ENCODE data around the gene CAAP1.
"Not testable (repeated sequence)": the region's sequence is repeated elsewhere in the genome, so short reads cannot be mapped to it uniquely, and the experiment has no call there.

The CAAP1 gene

GRCh38 chr9:26828391-26828955 lies 64.1 kb downstream of the CAAP1 start:
- DNase-seq (ENCODE audit: low read depth) = not testable (repeated sequence)

- no peak for DNase-seq (ENCODE audit: low read depth)
These were observed 77.8 kb downstream of the CAAP1 start for GRCh38 chr9:26814799-26815198.

DNA sequence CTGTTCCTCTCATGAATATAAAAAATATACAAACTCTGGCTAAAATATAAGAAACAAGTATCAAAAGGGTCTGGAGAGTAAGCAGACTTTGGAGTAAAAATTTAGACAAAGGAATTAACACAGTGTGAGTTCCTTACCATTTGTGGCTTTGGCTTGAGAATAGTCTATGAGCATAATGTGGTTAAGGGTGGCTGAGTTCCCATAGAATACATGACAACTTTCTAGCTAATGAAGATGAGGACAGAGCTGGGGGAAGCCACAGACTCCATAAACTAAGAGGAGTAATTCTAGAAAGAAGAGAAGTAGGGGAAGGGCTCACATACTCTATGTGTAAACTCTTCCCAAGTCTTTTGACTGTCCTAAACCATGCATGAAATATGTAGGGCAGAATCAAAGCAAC lies 79.4 kb downstream of the CAAP1 start:
- DNase-seq (ENCODE audit: low read depth) = no peak

DNA sequence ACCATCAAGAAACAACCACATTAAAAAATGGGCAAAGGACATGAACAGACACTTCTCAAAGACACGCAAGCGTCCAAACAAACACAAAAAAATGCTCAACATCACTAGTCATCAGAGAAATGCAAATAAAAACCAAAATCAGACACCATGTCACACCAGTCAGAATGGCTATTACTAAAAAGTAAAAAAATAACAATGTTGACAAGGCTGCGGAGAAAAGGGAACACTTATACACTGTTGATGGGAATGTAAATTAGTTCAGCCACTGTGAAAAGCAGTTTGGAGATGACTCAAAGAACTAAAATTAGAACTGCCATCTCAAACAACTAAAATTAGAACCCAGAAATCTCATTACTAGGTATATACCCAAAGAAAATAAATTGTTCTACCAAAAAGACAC lies 80.4 kb downstream of the CAAP1 start:
- DNase-seq (ENCODE audit: low read depth) = no peak

DNA sequence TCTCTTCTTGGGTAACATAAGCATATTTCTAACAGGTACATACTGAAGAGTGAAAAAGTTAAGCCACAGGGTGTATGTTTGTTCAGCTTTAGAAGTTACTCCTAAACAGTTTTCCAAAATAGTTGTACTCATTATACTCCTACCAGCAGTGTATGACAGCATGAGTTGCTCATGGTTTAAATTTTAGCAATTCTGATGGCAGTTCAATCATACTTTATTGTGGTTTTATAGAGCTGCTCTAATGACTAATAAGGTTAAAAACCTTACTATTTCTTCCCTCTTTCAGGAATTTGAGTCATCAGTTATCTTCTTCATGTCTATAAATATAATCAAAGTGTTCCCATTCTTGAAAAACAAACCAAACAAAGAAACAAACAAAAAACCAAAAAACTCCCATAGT lies 81.5 kb downstream of the CAAP1 start:
- no peak for DNase-seq (ENCODE audit: low read depth)

- no peak for DNase-seq (ENCODE audit: low read depth)
These were observed 82.8 kb downstream of the CAAP1 start for GRCh38 chr9:26809795-26810194.

GRCh38 chr9:26807161-26807560 lies 85.4 kb downstream of the CAAP1 start:
- DNase-seq (ENCODE audit: low read depth) = no peak

- DNase-seq (ENCODE audit: low read depth) = no peak
These were observed 89.7 kb downstream of the CAAP1 start for GRCh38 chr9:26802921-26803320.

GRCh38 chr9:26801772-26802171 lies 90.8 kb downstream of the CAAP1 start:
- no peak for DNase-seq (ENCODE audit: low read depth)

GRCh38 chr9:26800322-26800721 lies 92.3 kb downstream of the CAAP1 start:
- no peak for DNase-seq (ENCODE audit: low read depth)

DNA sequence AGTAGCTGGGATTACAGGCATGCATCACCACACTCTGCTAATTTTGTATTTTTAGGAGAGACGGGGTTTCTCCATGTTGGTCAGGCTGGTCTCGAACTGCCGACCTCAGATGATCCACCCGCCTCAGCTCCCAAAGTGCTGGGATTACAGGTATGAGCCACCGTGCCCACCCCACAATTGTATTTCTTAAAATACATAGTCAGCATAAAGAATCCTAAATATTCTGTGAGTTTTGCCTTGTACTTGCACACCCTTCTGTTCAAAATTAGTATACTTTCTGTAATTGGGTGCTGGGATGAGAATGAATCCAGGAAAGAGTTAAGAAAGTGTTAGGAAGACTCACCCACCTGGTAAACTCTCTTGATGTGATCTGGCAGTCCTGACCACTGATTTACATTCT lies 101.3 kb downstream of the CAAP1 start:
- no peak for DNase-seq (ENCODE audit: low read depth)
